GM23338 (cell line): ENCODE results near the gene NLRP9.

Source experiments
- CREB1 ChIP-seq: fragments of 250-450 bp; sonication (Bioruptor Pico); IDR thresholded peaks from 2 replicates; pipeline ENCODE4 v1.5.0; 2020; ENCODE audit warnings: low read depth, mild to moderate bottlenecking, moderate library complexity
- EZH2phosphoT487 ChIP-seq: fragments of 200-600 bp; sonication (generic); IDR thresholded peaks from one replicate; pipeline ENCODE4 v1.8.1; 2018; ENCODE audit warnings: antibody characterized with exemption; ENCODE audit not compliant: unreplicated experiment
- POLR2AphosphoS5 ChIP-seq: IDR thresholded peaks from 2 replicates; pipeline ENCODE4 v1.6.1; 2016; ENCODE audit warnings: antibody characterized with exemption, low read depth
- TF ChIP-seq, protein P1 (sequence below), 2 experiments: fragments of 200-600 bp in 1 of 2; sonication (generic) in 1 of 2; conservative IDR thresholded peaks; 2 replicates each; pipeline versions ENCODE4 v1.5.1 to v1.6.1; 2016 to 2017; ENCODE audit warnings: antibody characterized with exemption in 2 of 2, low read depth in 2 of 2, mild to moderate bottlenecking in 2 of 2, moderate library complexity in 1 of 2
- TF ChIP-seq, protein P2 (sequence below): IDR thresholded peaks from 2 replicates; pipeline ENCODE4 v1.6.1; 2016; ENCODE audit warnings: antibody characterized with exemption

DNA sequence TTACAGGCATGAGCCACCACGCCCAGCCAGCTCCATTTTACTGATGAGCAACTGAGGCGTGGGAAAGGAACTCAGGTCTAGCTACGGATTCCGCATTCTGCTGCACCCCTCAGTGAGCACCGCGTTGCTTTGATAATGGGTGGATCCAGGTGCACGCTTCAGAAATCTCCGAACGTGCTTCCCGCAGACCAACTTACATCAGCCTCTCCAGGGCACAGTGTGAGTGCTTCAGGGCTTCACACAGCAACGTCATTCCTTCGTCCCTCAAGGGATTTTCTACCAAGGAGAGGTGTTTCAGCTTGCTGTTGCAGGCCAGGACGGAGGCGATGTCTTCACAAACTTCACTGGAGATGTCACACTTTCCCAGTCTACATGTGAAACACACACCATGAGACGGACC is 21.7 kb downstream of the NLRP9 start:
- TF ChIP-seq POLR2AphosphoS5: no peak
- no peak for TF ChIP-seq EZH2phosphoT487
- TF ChIP-seq, protein P1, sequence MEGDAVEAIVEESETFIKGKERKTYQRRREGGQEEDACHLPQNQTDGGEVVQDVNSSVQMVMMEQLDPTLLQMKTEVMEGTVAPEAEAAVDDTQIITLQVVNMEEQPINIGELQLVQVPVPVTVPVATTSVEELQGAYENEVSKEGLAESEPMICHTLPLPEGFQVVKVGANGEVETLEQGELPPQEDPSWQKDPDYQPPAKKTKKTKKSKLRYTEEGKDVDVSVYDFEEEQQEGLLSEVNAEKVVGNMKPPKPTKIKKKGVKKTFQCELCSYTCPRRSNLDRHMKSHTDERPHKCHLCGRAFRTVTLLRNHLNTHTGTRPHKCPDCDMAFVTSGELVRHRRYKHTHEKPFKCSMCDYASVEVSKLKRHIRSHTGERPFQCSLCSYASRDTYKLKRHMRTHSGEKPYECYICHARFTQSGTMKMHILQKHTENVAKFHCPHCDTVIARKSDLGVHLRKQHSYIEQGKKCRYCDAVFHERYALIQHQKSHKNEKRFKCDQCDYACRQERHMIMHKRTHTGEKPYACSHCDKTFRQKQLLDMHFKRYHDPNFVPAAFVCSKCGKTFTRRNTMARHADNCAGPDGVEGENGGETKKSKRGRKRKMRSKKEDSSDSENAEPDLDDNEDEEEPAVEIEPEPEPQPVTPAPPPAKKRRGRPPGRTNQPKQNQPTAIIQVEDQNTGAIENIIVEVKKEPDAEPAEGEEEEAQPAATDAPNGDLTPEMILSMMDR (conservative IDR thresholded peaks at IDR 0.05; ENCODE audit: low read depth in 2 of 2): no peak
- TF ChIP-seq, protein P2, sequence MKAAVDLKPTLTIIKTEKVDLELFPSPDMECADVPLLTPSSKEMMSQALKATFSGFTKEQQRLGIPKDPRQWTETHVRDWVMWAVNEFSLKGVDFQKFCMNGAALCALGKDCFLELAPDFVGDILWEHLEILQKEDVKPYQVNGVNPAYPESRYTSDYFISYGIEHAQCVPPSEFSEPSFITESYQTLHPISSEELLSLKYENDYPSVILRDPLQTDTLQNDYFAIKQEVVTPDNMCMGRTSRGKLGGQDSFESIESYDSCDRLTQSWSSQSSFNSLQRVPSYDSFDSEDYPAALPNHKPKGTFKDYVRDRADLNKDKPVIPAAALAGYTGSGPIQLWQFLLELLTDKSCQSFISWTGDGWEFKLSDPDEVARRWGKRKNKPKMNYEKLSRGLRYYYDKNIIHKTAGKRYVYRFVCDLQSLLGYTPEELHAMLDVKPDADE: no peak
- no peak for TF ChIP-seq CREB1 (CRISPR knock-in tag)
